Hypothalamus (tissue), 51 donors: ENCODE results near the gene POU3F3.
A peak's percentile ranks its signal among the peaks of the same experiment; 100 is the strongest.

Experiments used
- DNase-seq, 51 donors: peaks; one replicate each; lab custom pipeline; 2025; lab: John Stamatoyannopoulos, UW

Gene POU3F3

DNA sequence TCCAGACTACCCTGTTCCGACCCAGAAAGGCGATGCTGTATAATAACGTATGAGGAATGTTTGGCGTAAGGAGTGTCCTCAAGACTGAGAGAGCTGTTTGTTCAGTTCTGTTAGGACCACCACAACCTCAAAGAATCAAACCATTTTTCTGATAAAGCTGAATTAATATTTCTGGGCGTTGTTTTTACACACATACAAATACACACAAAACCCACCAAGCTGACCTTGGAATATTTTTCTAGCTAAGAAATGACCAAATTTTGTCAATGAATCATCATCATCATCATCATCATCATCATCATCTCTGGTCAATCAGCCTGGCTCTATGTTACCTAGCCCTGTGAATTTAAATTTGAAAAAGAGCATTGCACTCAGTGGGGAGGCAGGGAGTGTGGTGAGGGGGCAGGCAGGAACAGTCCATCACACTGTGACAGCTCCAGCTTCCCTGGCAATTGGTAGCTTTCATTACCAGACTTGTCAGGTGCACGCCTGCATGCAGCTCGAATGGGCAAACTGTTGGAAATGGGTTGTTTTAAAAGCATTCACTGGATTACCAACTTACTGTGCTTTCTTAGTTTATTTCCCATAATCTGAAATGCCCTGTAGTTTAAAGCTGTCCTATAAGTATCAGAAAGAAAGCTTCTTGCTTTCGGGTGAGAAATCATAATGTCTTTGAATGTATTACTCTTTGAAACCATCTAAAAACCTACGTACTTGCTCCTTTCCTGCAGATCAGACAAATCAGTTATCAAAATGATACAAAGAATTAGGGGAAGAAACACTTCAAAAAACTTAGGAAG is 6.9 kb upstream of the POU3F3 start:
- DNase-seq, result peak in 1 of 51 donors; percentile 80

DNA sequence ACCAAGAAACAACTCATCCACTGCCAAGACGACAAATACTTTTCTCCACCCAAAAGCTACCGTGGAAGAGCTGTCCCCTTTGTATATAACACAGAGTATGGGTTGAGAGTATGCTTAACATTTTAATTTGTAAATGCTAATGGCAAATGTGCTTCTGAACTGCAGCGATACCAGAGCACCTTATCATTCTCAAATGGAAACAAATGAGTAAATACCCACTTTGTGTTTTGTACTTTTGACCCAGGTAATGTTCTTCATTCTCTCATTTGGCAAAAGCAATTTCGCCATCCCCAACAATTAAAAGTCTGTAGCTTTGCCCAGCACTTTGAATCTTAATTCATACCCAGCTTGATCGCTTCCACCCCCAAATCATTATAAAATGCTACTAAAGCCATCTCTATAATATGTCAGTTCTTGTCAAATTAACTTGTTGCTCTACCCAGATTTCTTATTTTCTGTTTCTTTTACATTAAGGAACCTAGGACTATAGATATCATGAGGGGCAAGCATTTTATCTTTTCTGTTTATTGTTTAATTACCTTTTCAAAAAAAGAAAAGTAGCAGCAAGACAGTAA is 6.2 kb upstream of the POU3F3 start:
- DNase-seq, result peak in 1 of 51 donors; percentile 78

DNA sequence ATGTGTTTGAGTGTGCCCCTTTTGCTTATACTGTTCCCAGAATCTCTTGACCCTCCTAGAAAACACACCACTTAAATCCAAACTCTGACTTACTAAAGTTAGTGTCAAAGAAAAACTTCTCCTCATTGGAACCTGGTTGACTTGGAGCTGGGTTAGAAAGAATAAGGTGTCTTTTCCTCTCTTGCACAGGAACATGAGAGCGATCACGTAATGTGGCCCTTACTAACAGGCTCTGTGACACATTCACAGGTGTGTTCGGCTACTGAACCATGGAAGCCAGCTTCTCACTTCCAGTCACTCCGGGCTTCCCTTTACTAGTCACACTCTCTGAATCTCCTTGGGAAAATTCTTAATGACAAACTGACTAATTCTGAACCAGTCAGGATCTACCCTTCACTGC is 5.4 kb upstream of the POU3F3 start:
- peak in 1 of 51 donors; percentile 74 for DNase-seq

DNA sequence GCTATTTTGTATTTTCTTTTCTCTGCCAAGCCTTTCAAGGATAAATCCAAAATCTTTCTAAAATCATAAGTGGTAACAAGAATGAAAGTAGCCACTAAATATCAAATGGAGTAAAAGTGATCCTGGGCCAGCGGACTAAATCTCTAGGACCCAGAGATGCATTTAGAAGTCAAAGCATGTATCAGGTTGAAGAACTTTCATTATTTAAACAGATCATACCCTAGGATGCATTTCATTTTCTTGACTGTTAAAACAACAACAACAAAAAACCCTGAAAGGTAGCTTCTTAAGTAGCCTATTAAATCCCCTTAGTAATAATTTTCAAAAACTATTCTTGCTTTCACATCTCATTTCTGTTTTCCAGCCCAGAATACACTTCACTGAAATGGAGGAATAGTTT is 4.8 kb upstream of the POU3F3 start:
- no peak for DNase-seq

DNA sequence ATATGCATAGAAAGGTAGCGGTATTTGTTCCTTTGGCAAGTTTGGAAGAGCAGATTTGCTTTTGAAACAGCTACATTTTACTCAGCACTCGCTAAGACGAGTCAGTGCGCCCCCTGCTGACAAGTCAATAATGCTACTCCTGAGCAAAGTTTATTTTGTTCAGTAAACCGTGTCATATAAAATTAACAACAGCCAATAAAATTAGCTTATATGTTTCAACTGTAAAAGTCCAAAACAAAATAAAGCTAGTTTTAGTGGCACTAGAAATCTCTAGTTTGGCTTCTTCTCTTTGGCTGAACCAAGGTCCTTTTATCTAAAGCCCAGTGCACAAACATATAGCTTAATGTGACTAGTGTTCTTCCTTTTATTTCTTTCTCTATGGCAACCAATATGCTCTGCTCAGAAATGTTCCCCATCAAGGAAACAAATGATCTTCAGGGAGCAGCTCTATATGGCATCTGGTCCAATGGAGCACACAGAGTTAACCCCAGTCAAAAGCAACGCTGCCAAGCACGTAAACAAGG is 4.2 kb upstream of the POU3F3 start:
- DNase-seq, result peak in 29 of 51 donors; percentile 20 to 90 (median 70)

DNA sequence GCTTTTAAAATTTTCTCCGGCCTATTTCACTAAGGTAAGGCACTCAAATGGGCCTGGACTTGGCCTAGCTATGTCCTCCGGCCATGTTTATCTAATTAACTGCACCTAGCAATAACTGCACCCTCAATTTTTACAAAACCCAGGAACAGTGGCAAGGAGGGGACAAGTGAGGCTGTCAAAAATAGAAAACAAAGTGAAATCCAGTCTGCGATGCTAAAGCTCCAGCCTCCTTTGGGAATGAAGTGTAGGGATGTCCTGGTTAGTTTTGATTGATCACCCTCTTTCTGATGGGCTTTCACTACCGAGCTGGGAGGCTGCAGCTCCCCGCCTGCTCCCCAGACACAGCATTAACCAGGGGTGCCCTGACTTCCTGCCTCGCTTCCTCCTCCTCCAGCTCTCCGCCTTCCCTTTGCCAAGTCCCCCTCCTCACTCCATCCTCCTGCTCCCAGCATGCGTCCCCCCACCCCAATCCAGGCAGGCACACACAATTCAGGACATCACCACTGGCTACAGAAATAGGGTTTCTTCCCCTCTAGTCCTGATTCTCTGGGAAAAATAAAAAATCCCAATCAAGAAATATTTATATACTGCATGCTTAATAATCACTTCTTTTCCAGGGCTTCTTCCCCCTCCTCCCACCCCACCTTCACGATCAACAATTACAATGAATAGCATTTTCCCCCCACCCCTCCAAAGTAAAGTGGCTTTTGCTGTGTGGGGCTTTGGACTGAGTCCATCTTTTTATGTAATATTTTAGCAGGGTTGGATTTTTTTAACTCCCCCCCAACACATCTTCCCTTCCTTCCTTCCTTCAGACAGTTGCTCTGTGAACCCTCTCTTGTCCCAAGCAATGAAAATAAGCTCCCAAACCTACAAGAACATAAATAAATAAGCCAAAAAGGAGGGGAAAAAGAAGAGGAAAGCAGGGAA is 3.3 kb upstream of the POU3F3 start:
- peak in 2 of 51 donors; percentile 46 to 78 for DNase-seq

DNA sequence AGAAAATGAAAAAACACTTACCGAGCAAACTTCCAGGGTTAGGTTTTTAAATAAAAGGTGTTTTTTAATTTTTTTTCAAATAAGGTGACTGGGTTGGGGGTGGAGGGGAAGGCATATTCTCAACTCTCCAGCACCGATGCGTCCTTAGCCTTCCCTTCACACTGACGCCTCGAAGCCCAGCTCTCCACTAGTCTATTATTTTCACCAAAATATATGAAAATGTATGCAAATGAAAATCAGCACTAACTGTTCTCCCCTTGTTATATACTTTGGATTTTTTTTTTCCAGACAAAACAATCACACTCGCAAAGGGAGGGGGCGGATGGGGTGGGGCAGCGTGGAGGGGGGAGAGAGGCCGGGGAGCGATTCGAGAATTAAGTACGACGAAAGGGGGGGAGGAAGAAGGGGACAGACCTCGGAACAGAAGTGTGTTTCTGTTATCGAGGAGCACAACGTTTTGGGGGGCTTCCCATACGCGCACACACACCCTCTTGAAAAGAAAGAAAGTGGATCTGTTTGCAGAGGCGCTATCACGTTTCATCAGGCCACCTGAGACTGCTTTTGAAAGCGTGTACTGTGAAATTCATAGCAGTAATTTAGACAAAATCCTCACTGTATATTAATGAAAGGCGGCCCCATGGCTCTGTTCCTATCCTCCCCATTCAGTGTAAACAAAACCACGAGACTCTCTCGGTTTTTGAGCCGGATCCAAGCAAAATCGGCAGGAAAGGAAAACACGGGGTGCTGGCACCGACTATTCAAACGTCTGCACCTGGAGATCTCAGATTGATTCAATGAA is 2.4 kb upstream of the POU3F3 start:
- peak in 1 of 51 donors; percentile 89 for DNase-seq

DNA sequence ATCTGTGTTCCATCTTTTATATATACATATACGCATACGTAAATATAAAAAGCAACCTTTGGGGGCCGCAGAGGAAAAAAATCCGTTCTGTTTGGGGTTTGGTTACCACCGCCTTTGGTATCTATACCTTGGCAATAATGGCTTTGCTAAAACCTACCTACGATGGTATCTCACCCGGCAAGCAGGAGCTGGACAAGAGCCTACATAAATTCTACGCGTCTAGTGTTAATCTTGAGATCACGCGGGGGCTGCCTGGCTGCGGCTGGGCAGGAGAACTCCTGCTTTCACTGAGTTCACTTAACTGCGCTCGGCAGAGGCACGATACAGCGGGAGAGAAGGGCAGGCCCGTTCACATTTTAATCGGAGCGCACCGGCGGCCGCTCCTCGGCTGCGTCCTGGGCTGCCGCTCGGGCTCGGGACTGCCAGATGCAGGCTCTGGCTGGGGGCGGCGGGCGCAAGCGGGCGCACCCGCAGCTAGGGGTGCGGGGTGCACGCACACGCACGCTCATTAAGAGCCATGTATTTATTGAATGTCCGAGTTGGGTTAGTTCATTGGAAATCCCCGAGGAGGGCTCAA is 1.7 kb upstream of the POU3F3 start:
- peak in 13 of 51 donors; percentile 40 to 92 (median 65) for DNase-seq

DNA sequence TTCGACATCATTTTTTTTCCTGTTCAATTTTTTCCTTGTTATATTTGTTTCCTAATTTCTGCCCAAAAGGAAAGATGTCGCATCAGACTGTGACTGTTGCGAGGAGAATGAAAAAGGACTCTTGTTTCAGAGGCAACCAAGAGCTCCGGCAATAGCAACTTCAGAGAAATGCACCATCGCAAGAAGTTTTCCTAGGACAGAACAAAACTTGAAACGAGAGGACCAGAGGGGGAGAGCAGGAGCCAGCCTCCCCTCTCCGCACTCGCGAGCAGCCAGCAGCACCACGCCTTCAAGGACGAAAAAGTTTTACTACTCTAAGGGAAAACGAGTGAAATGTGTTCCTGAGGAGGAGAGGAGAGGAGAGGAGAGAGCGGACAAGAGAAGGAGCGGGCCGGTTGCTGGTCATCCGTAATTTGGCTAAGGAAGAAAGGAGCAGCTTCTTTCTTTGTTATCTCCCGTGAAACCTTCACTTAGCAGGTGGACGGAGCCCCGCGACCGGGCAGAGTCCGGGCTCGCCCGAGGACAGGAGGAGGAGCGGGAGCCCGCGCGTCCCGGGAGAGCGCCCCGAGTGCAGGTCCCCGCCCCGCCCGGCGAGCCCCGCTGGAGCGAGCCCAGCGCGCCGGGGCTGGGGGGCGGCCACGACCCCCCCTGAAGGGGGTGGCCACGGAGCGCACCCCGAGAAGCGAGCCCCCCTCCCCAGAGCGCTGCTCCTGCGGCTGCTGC is 744 bp downstream of the POU3F3 start:
- DNase-seq, result peak in 1 of 51 donors; percentile 76

DNA sequence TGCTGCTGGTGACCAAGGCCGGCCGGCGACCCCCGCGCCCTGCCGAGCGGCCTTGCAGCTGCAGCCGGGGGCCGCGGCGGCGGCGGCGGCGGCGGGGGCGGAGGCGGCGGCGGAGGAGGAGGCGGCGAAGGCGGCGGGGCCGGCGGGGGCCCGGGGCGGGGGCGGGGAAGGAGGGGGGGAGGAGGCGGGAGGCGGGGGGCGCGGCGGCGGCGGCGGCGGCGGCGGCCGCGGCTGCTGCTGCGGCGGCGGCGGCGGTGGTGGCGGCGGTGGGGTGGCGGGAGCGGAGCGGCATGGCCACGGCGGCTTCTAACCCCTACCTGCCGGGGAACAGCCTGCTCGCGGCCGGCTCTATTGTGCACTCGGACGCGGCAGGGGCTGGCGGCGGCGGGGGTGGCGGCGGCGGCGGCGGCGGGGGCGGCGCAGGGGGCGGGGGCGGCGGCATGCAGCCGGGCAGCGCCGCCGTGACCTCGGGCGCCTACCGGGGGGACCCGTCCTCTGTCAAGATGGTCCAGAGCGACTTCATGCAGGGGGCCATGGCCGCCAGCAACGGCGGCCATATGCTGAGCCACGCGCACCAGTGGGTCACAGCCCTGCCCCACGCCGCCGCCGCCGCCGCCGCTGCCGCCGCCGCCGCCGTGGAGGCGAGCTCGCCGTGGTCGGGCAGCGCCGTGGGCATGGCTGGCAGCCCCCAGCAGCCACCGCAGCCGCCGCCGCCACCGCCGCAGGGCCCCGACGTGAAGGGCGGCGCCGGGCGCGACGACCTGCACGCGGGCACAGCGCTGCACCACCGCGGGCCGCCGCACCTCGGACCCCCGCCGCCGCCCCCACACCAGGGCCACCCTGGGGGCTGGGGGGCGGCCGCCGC is 1.5 kb downstream of the POU3F3 start:
- DNase-seq, result peak in 3 of 51 donors; percentile 29 to 51 (median 42)

DNA sequence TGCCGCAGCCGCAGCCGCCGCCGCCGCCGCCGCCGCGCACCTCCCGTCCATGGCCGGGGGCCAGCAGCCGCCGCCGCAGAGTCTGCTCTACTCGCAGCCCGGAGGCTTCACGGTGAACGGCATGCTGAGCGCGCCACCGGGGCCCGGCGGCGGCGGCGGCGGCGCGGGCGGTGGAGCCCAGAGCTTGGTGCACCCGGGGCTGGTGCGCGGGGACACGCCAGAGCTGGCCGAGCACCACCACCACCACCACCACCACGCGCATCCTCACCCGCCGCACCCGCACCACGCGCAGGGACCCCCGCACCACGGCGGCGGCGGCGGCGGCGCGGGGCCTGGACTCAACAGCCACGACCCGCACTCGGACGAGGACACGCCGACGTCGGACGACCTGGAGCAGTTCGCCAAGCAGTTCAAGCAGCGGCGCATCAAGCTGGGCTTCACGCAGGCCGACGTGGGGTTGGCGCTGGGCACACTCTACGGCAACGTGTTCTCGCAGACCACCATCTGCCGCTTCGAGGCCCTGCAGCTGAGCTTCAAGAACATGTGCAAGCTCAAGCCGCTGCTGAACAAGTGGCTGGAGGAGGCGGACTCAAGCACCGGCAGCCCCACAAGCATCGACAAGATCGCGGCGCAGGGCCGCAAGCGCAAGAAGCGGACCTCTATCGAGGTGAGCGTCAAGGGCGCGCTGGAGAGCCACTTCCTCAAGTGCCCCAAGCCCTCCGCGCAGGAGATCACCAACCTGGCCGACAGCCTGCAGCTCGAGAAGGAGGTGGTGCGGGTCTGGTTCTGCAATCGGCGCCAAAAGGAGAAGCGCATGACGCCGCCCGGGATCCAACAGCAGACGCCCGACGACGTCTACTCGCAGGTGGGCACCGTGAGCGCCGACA is 2.4 kb downstream of the POU3F3 start:
- DNase-seq, result peak in 2 of 51 donors; percentile 46 to 75

DNA sequence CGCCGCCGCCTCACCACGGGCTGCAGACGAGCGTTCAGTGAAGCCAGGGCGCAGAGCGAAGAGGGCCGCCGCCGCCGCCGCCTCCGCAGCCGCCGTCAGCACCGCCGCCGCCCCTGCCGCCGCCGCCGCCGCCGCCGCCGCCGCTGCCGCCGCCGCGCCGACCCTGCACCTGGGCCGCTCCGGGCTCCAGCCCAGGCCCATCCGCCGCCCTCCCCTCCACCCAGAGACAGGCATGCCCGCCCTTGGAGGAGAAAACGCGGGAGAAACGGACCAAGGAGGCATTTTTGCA is 3.0 kb downstream of the POU3F3 start:
- DNase-seq, result no peak

DNA sequence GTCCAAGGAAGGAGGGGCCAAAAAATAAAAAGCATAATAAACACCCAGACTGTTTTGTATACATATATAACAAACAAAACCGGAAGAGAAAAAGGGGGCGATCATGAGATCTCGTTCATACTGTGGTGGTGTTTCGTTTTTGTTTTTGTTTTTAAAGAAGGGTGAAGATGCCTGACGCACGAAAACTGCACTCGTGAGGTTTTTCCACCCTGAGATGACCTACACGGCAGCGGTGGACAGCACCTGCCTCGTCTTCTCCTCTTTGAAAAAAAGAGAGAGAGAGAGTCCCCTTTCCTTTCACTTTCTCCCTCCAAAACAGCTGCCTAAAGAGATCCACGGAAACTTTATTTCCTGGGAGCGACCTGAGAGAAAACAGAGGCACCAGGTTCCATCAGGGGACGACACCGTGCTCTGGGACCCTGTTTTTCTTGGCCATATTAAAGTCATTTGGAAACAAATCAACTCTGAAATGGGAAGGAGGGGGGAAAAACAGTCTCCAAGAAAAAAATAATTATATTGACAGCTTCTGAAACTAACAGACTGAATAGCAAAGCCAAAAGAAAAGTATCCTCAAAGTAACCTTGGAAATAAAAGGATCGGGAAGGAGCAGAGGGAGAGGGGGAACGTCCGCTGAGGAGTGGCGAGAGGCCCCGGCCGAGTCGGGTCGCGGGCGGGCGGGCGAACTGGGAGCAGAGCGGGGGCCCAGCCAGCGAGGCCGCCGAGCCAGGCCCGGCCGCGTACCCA is 3.5 kb downstream of the POU3F3 start:
- peak in 6 of 51 donors; percentile 30 to 71 (median 38) for DNase-seq

DNA sequence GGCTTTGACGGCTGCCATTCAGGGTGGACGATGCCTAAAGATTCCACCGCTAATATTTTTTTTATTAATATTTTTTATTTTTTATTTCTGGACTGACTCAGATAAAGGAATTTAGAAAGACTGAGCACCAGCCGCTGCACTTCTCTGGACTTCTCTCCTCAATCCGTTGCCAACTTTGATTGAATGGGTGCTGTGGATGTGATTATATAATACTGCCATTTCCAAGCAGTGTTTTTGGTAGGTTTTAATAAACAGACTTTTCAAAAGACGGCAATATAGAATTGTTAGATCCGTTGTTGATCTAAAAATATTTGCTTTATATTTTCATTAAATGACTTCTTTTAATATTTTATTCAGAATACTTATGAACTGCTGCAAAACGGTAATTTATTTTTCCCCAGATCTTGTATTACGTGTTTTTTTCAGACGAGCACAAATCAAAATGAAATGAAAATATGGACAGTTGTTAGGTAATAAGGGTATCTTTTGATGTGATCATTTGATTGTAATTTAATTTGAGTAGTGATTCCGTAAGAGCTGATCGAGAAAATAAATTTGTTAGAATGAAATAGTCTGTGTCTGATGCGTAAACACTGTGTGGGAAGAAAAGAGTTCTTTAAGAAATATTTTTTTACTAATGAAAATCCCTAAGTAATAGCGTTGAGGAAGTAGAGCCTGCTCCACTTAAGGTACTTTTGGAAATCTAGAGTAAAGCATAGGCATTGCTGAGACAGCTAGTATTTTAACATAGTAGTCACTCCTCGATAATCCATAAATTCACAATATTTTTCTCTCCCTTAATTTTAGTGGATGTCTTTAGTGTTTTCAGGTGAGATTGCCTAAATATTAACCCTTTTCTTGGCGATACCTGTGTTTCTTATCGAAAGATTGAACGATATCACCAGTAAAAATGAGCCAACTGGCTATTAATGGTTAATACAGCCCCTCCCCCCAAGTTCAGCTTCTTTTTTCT is 4.4 kb downstream of the POU3F3 start:
- DNase-seq, result peak in 1 of 51 donors; percentile 57

DNA sequence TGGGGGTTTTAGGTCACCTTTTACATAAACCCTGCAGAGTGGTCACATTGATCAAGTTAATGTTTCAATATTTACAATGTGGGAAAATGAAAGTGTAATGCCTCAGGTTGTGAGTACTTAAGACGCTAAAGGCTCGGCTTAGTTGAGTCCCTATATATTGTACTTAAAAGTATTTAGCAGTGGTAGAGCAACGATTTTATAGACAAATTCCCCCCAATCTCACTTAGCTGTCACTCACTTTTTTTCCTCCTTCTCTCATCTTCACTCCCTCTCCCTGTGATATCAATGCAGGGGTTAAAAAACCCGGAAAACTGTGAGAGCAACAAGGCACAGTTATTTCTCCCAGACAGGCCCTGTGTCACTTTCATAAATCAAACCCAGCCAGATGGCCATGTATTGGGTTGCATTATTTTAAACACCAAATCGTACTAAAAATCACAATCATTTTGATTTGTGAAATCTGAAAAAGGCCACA is 5.4 kb downstream of the POU3F3 start:
- peak in 1 of 51 donors; percentile 79 for DNase-seq
